Neutrophil (primary cell): ENCODE data around the gene SHISA5.
A peak's percentile ranks its signal among the peaks of the same experiment; 100 is the strongest.

Experiments
- H3K27ac ChIP-seq: fragments of 200-600 bp; sonication (generic); 2 replicates; pipeline ENCODE4 v1.5.1; 2016; ENCODE audit warnings: mild to moderate bottlenecking, moderate library complexity
- H3K27me3 ChIP-seq: fragments of 200-600 bp; sonication (generic); 2 replicates; pipeline ENCODE4 v1.6.0; 2016; ENCODE audit warnings: mild to moderate bottlenecking
- H3K36me3 ChIP-seq: fragments of 200-600 bp; sonication (generic); 2 replicates; pipeline ENCODE4 v1.5.1; 2017
- H3K4me1 ChIP-seq, 2 experiments: fragments of 200-600 bp in 1 of 2; sonication (generic) in 1 of 2; 1 replicate in 1 of 2; 2 replicates in 1 of 2; pipeline versions ENCODE4 v1.5.1 to v1.6.1; 2013 to 2016; ENCODE audit warnings: low read depth in 1 of 2, low read length in 1 of 2, mild to moderate bottlenecking in 1 of 2, moderate library complexity in 1 of 2; ENCODE audit not compliant: control insufficient read depth in 1 of 2, insufficient read depth in 1 of 2
- H3K4me3 ChIP-seq, 2 experiments: fragments of 200-600 bp in 1 of 2; sonication (generic) in 1 of 2; 1 replicate in 1 of 2; 2 replicates in 1 of 2; pipeline ENCODE4 v1.5.1; 2013 to 2016; ENCODE audit warnings: low read depth in 1 of 2, low read length in 1 of 2, mild to moderate bottlenecking in 1 of 2, moderate library complexity in 1 of 2
- H3K9me3 ChIP-seq: fragments of 200-600 bp; sonication (generic); 2 replicates; pipeline ENCODE4 v1.5.1; 2016
- CTCF ChIP-seq: fragments of 200-600 bp; sonication (generic); IDR thresholded peaks from 2 replicates; pipeline ENCODE4 v1.5.1; 2016; ENCODE audit warnings: antibody characterized with exemption

The SHISA5 gene

GRCh38 chr3:48507256-48508061 lies 3.5 kb upstream of the SHISA5 start:
- Histone ChIP-seq H3K4me3 (no peak overlapping the region), H3K27me3 (peaks cover 49% of the 10 kb centered on the region), H3K4me1 (peaks cover 24 to 26% of the 10 kb centered on the region in 2 experiments), H3K36me3 (peaks cover 5% of the 10 kb centered on the region), H3K9me3 (no peaks in the 10 kb centered on the region), H3K27ac (peak overlapping the region; percentile 25)
- peak; percentile 23 for TF ChIP-seq CTCF

GRCh38 chr3:48505968-48506504 lies 2.1 kb upstream of the SHISA5 start:
- H3K4me1 ChIP-seq, result peaks cover 26 to 28% of the 10 kb centered on the region in 2 experiments
- no peaks in the 10 kb centered on the region for H3K9me3 ChIP-seq
- TF ChIP-seq CTCF, result no peak
- H3K4me3 ChIP-seq, result no peak overlapping the region
- H3K36me3 ChIP-seq, result no peaks in the 10 kb centered on the region
- no peak overlapping the region for H3K27ac ChIP-seq
- peaks cover 49% of the 10 kb centered on the region for H3K27me3 ChIP-seq

GRCh38 chr3:48505146-48505545 lies 1.2 kb upstream of the SHISA5 start:
- peaks cover 26 to 28% of the 10 kb centered on the region in 2 experiments for H3K4me1 ChIP-seq

GRCh38 chr3:48503401-48504050 lies 448 bp downstream of the SHISA5 start:
- Histone ChIP-seq H3K9me3 (no peaks in the 10 kb centered on the region), H3K4me3 (peak overlapping the region; percentile 84 to 88), H3K27ac (peak overlapping the region; percentile 78), H3K4me1 (peaks cover 26 to 28% of the 10 kb centered on the region in 2 experiments), H3K27me3 (peaks cover 49% of the 10 kb centered on the region), H3K36me3 (no peaks in the 10 kb centered on the region)
- TF ChIP-seq CTCF, result no peak

More at GRCh38 chr3:48505146-48505545, 1.2 kb upstream of the SHISA5 start:
- Histone ChIP-seq H3K27ac (peak overlapping the region; percentile 78), H3K27me3 (peaks cover 49% of the 10 kb centered on the region), H3K9me3 (no peaks in the 10 kb centered on the region), H3K36me3 (no peaks in the 10 kb centered on the region), H3K4me3 (peak overlapping the region; percentile 84 to 88)
- TF ChIP-seq CTCF, result no peak

- Histone ChIP-seq H3K4me3 (peak overlapping the region; percentile 84 to 88), H3K27me3 (peaks cover 48% of the 10 kb centered on the region), H3K9me3 (no peaks in the 10 kb centered on the region), H3K36me3 (no peaks in the 10 kb centered on the region), H3K4me1 (peaks cover 26 to 28% of the 10 kb centered on the region in 2 experiments), H3K27ac (peak overlapping the region; percentile 78)
- TF ChIP-seq CTCF, result no peak
Observed at GRCh38 chr3:48502728-48503168, 1.2 kb downstream of the SHISA5 start.
